Hippocampal formation (tissue), 2 donors: ENCODE results near the gene LOXHD1.

ENCODE experiments used
- DNase-seq, 2 donors: peaks; one replicate each; lab custom pipeline; 2025; lab: John Stamatoyannopoulos, UW

LOXHD1 gene

DNA sequence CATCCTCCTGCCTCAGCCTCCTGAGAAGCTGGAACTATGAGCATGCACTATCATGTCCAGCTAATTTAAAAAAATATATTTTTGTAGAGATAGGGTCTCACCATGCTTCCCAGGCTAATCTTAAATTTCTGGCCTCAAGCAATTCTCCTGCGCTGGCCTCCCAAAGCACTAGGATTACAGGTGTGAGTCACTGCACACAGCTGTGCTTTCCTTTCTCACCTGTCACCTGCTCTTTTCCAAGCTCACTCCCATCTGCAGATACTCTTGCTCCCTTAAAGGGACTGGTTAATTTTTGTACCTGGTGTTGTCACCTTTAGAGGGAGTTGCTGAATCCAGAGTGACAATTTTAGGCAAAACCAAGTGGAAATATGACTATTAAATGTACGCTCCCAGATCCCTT, 178.2 kb downstream of the LOXHD1 start:
- DNase-seq, result no peak

DNA sequence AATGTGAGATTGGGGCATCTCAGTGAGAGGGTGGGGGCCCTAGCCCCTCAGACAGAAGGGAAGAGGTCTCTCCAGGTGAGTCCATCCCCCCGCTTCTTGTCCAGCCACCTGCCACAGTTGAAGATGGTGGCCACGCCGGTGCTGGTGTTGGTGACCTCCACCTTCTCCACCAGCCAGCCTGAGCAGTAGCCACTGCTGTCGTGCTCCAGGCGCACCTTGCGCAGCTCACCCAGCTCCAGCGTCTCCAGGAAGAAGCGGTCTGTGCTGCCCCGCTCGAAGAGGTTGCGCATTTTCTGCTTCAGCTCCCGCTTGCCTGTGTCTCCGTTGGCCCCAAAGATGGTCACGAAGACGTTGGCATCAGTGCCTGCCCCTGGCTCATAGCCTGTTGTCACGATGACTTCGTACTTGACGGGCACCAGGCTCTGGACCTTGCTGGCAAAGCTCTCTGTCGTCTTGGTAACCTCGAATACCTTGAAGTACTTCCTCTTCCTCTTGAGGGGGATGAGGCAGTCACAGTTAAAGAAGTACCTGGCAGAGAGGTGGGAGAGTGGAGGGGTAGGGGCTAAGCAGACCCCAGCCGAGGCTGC, 179.5 kb downstream of the LOXHD1 start:
- no peak for DNase-seq

DNA sequence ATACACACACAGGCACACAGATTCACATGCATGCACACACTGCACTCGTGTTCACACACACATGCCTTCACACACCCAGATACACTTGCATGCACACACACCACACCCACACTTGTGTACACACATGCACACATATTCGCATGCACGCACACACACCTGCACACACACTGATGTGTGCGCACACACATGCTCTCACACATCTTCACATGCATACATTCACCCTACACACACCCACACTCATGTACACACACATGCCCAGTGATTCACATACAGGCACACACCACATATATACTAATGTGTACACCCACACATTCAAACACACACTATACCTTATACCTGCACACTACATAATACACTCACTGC, 181.6 kb downstream of the LOXHD1 start:
- no peak for DNase-seq

DNA sequence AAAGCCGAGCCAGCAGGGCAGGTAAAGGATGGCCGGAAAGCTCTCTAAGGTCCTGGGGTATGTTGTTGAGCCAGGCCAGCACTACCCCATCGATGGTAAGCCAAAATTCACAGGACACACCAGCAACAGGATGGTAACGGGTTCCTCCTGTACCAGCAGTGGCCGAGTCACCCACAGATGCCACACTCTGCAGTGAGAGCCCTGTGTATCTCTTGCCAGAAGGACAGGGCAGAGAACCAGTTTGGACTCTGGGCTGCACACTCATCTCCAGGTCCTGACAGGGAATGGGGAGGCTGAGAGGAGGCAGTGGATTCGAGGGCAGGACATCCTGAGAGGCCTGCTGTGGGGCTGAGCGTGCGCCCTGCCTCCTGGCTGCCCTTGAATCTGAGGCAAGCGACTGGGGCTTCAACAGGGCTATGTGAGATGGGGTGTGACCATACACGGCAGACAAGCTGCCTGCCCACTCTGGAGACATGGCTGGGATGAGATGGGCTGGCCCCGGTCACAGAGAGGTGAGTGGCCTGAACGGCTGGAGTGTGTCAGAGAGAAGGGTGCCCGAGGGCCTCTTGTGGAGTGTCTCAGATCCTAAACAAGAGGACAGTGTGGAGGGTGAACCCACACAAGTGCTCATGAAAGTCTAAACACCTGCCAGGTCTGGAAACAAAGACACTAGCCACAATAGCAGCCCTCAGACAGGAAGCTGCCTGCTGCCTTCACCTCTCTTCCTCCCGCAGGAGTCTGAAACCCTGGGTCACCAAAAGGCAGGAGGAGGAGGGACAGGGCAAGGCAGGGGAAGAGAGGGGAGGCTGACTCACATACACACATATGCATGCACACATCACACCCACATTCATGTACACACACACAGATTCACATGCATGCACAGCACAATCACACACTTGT, 182.3 kb downstream of the LOXHD1 start:
- no peak for DNase-seq

DNA sequence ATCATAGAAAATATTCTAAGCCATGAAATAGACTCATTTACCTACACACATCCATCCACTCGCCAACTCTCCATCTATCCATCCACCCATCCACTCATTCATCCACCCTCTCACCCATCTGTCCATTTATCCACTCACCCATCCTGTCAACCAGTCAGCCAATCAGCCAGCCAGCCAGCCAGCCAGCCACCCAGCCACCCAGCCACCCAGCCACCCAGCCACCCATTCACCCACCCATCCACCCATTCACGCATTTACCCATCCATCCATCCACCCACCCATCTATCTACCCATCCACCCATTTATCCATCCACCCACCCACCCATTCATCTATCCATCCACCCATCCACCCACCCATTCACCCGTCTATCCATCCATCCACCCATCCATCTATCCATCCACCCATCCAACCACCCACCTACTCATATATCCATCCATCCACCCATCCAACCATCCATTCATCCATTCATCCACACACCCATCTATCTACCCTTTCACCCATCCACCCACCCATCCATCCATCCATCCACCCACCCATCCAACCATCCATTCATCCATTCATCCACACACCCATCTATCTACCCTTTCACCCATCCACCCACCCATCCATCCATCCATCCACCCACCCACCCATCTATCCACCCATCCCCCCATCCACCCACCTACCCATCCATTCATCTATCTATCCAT, 185.1 kb downstream of the LOXHD1 start:
- no peak for DNase-seq

DNA sequence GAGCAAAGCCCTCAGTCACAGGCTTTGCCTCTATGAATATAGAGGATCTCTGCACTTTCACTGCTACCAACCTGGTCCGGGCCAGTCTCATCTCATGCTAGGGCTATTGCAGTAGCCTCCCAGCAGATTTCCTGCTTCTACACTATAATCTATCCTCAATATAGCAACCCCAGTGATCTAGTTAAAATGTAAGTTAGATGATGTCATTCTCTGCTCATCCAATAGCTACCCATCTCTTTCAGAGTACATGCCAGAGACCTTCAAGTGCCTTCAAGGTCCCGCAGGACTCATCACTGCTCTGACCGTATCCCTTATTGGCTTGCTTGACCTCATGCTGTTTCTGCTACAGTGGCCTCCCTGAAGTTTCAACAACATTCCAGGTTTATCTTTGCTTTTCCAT, 186.3 kb downstream of the LOXHD1 start:
- DNase-seq, result no peak

DNA sequence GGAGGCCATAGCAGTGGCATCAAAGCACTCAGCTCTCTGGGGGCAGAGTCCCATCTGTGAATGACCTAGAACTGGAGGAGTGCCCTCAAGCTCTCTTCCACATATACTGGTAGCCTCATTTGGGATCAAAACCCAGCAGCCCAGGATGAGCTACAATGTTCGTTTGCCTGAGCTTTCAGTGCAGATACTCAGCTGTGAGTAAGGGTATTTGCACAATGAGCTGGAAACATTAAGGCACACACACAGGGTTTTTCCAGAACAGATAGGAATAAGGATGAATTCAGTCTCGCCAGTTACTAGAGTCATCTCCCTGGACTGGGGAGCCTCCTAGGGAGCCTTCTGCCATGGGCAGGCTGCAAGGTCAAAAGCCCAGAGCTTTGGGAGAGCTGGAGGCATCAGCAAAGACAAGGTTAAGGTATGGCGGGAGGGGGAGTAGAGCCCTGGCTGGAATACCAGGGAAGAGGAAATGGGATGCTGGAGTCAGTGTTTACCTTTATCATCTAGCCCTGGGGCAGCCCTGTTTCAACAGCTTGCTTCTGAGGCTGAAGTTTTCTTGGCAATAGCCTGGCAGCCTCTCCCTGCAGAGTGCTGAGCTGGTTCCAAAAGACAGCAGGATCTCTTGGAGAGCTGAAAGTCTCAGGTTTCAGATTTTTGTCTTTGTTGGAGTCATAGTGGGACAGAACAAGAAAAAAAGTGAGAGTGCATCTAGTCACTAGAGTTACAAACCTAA, 187.7 kb downstream of the LOXHD1 start:
- DNase-seq, result no peak

DNA sequence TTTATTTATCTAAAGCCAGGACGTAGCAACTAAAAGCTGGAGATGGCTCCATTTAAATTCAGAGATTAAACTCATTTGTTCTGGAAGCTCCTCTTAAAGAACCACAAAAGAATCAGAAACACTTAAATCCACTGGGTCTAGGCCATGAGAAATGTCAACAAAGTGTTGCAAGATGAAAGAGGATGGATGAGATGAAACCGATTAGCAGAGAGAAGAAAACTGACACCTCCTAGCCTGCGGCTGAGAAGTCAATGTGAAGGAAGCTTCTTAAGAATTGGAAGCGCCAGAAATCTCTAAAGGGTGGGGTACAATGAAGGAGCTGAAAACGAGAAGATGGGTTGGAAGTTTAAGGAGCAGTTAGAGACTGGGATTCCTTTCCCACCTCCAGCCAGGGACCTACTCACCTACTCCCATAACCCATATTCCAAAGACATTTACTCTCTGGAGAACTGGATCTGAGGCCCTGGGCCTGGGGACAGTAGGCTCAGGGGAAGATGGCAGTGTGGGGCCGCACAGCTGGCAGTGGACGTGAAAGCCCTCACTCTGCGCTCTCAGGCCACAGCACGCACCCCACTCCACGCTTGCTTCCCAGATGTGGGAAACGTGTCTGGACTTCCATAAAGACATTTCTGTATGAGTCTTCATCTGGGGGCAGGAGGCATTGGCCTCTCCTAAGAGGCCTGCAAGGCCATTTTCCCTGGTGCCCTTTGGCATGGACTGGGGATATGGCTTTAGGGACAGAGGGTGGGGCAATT, 188.4 kb downstream of the LOXHD1 start:
- no peak for DNase-seq

DNA sequence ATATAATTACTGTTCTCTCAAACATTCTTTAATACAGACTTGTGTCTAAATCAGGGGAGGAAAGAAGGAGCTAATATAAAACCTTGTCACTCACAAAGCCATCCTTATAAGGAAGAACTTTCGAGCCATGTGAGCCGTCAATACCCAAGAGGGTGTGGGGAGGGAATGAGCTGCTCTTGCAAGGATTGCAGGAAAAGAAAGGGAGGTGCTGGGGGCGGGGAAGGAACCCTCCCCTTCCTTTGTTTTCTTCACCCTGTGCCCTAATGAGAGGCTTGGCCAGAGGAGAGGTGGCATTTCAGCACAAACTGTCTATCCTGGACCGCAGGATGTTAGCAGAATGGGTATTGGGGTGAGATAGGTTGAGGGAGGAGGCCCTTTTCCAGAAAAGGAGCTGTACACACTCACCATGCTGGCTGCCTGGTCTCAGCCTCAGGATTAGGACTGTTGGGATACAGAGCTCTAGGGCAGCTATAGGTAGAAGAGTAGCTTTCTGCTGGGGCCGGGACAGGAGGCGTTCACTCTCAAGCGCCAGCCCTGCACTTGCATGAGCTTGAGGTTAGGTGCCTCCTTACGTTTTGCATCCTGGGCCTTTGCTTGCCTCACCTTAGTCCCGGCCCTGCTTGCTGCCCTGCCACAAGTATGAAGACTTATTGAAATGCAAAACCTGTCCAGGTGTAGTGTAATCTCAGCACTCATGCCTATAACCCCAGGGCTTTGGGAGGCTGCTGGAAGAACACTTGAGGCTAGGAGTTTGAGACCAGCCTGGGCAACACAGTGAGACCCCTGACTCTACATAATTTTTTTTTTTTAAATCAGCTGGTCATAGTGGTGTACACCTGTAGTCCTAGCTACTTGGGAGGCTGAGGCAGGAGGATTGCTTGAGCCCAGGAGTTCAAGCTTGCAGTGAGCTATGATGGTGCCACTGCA, 190.5 kb downstream of the LOXHD1 start:
- DNase-seq, result no peak

DNA sequence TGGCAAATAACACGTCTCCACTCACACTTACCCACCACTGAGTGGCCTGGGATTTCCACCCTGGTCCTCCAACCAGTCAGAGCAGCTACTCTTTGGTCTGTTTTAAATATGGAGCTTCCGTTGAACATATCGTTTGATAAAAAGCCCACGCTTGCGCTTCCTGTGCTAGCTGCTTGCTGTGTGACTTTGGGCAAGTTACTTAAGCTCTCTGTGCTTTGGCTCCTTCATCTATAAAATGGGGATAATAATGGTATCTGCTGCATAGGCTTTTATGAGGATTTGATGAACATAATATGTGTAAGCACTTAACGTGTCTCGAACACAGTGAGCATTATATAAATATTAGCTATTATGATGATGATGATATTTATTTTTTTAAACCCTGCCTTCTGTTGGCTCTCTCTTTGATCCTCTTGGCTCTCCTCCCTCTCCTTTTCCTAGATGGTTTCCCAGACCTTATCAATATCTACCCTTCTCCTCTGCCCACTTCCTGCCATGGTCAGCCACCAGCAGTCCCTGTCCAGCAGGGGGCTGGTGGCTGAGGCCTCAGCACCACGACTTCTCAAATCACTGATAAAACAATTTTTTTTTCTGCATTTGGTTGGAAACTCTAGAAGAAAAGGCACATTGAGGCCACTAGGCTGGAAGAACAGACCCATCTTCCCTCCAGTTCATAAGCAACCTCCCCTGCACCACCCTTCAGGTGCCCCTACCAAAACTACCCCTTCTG, 191.9 kb downstream of the LOXHD1 start:
- no peak for DNase-seq

DNA sequence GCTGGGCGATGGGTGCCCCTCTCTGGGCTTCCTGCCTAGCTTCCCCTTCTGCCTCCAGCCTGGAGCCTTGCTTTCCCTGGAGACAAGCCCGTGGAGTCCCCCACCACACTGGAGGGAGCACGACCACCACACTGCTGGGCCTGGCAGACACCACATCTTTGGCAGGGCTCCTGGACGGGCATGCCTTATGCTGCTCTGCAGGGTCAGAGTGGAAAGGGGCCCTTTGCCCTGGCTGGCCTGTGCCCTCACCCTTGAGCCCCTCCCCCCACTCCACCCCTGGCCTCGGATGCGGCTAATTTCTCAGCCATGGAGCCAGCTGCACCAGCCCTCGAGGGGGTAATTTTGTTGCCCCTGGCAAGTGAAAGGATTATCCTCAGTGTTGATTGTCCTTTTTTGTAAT, 194.5 kb downstream of the LOXHD1 start:
- DNase-seq, result no peak

DNA sequence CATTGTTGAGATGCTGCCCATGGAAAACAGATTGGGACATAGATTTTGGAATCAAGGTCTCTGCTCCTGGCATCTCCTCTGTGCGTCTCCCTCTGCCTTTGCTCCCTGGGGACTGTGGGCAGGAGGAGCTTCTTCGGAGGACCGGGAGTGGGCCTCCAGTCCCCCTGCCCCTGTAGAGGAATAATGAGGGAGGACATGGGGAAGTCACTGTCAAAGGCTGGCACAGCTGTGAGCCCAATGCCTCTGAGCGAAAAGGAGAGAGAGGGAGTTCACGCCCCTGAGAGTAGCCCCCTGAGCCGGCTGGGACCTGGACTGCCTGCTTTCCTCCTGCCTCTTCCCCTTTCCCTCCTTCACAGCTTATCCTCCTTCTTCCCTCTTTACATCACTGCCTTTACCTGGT, 195.0 kb downstream of the LOXHD1 start:
- no peak for DNase-seq

DNA sequence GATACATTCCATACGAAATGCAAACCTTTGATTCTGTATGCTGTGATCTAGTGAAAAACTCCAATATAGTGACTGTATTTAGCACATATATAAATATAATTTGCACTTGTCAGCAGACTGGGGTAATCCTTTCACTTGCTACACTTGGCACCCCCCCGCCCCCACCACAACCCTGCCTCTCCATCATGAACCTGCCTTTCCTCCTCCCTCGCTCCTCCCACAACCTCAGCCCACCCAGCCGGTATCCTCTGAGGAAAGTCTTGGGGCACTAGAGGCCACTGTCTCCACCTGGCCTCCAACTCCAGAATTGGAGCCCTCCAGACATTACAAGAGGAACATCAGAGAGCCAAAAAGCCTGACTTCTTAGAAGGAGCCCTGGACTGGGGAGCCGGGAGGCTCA, 196.3 kb downstream of the LOXHD1 start:
- no peak for DNase-seq

DNA sequence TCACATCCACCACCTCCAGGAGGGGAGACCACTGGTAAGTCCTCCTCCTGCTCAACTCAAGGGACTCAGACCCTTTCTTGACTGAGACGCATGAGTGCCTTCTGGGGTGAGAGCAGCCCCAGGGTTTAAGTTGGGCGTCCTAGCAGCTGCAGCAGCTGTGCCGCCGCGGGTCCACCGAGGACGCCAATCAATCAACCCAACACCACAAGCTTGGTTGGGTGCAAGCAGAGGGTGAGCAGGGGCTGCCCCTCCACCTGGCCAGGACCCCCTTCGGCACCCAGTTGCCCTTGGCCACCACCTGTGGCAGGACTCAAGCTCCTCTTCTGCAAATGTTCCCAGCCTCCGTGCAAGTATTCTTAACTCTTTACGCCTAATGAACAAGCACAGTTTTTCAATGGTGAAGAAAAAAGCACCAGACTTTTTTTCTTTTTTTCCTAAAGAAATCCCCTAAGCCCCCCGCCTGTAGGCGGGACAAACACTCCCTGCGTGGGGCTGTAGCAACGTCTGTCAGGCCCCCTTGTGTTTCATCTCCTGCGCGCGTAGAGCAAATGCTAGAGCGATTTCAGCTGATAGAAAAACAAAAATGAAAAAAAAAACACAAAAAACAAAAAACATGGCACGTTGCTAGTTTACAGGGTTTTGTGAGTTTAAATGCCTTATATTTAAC, 197.1 kb downstream of the LOXHD1 start:
- no peak for DNase-seq

DNA sequence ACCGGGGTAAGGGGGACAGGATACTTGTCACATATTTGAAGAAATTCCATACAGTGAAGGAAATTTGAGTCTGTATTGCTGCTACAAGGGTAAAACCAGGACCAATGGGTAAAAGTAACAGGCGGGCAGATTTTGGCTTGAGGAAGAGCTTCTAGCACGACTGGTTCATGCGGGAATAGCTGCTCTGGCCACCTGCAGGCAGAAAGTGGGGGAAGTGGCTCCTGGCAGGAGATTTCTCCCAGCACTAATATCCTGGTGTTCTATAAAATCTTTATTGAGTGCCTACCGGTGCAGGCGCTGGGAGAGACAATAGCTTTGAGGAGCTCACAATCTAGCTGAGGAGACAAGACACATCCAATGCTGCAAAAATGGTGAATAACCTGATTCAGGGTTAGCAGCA, 198.5 kb downstream of the LOXHD1 start:
- no peak for DNase-seq

DNA sequence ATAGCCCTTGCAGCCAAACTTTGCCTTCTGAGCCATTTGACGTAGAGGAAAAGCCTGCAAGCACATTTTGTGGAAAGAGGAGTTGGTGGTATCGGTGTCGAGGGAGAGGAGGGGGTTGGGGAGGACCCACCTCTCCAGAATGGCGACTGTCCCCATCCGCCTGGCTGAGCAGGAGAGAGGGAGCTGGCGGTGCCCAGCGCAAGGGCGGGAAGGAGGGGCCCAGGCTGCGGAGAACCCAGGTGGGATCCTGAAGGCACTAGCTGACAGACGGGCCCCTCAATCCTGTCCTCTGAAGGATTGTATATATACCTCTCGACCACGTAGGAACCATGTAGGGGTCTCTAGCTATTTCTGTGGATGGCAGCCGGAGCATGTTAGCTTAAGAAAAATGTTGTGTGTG, 200.3 kb downstream of the LOXHD1 start:
- DNase-seq, result no peak

DNA sequence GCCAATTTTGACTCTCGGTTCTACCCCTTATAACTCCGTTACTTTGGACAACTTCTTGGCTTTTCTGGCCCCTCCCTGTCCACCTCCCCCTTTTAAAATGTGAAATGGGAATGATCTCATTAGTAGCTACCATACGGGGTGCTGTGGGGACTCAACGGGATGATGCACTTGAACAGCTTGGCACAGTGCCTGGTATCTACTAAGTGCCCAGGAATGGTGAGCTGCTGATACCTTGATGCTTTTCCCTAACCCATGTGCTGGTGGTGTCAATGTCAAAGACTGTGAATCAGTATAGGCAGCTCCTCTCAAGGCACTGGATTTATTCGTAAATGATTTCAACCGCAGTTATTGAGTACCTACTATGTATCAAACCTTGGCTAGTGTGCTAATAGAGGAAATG, 204.2 kb downstream of the LOXHD1 start:
- no peak for DNase-seq

DNA sequence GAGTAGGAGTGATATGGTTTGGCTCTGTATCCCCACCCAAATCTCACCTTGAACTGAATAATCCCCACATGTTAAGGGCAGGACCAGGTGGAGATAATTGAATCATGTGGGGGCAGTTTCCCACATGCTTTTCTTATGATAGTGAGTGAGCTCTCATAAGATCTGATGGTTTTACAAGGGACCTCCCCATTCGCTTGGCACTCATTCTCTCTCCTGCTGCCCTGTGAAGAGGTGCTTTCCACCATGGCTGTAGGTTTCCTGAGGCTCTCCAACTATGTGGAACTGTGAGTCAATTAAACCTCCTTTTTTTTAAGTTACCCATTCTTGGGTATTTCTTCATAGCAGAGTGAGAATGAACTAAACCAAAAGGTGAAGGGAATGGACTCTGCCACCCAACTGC, 207.5 kb downstream of the LOXHD1 start:
- no peak for DNase-seq

DNA sequence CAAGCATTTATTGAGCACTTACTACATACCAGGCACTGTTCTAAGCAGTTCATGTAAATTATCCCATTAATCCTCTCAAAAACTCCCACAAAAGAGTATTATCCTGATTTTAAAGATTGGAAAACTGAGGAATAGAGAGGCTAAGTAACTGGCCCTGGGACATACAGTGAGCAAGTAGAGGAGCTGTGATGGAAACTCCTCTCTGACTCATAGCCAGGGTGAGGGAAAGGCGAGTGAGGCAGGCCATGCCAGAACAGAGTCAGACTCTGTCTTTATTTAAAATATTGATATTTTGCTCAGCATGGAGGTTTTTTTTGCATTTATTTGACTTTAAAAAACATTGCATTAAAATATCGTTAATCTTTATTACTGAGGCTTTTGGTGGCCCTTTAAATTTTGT, 208.0 kb downstream of the LOXHD1 start:
- DNase-seq, result no peak
